GM23248 (cell line): ENCODE data around the gene APH1A. TPM values are rescaled to one million over a fixed set of nuclear protein-coding genes. Genes with fewer than 3 reads are reported as not detected.
"Not testable (repeated sequence)": the region's sequence is repeated elsewhere in the genome, so short reads cannot be mapped to it uniquely, and the experiment has no call there.

Experiments
- DNase-seq: peaks from one replicate; pipeline ENCODE4 v3.0.0-alpha.2; 2015
- H2AFZ ChIP-seq: fragments of 200-600 bp; sonication (generic); 2 replicates; pipeline ENCODE4 v1.6.1; 2016; ENCODE audit warnings: antibody characterized with exemption
- H3F3A ChIP-seq: fragments of 200-600 bp; sonication (generic); 2 replicates; pipeline ENCODE4 v1.6.1; 2016; ENCODE audit warnings: mild to moderate bottlenecking, antibody characterized with exemption, mixed run types; ENCODE audit not compliant: insufficient read depth
- H3K27ac ChIP-seq: fragments of 200-600 bp; sonication (generic); 2 replicates; pipeline ENCODE4 v1.5.1; 2016; ENCODE audit warnings: mild to moderate bottlenecking
- H3K27me3 ChIP-seq: fragments of 200-600 bp; sonication (generic); replicated peaks from 2 replicates; pipeline ENCODE4 v1.6.1; 2016; ENCODE audit warnings: mild to moderate bottlenecking; ENCODE audit not compliant: insufficient read depth
- H3K36me3 ChIP-seq: fragments of 200-600 bp; sonication (generic); 2 replicates; pipeline ENCODE4 v1.6.1; 2016; ENCODE audit warnings: low read depth, mild to moderate bottlenecking
- H3K4me1 ChIP-seq: fragments of 200-600 bp; sonication (generic); 2 replicates; pipeline ENCODE4 v1.6.1; 2016; ENCODE audit warnings: mild to moderate bottlenecking; ENCODE audit not compliant: insufficient read depth
- H3K4me2 ChIP-seq: fragments of 200-600 bp; sonication (generic); one replicate; pipeline ENCODE4 v1.6.1; 2016; ENCODE audit warnings: mild to moderate bottlenecking; ENCODE audit not compliant: unreplicated experiment
- H3K4me3 ChIP-seq: fragments of 200-600 bp; sonication (generic); 2 replicates; pipeline ENCODE4 v1.5.1; 2016; ENCODE audit warnings: mild to moderate bottlenecking
- H3K79me2 ChIP-seq: fragments of 200-600 bp; sonication (generic); 2 replicates; pipeline ENCODE4 v1.6.1; 2016; ENCODE audit warnings: mild to moderate bottlenecking; ENCODE audit not compliant: insufficient read depth
- H3K9ac ChIP-seq: fragments of 200-600 bp; sonication (generic); 2 replicates; pipeline ENCODE4 v1.6.1; 2016; ENCODE audit warnings: mild to moderate bottlenecking
- H3K9me2 ChIP-seq: fragments of 200-600 bp; sonication (generic); 2 replicates; pipeline ENCODE4 v1.6.1; 2016; ENCODE audit warnings: mixed run types, mild to moderate bottlenecking, moderate library complexity; ENCODE audit not compliant: insufficient read depth
- H3K9me3 ChIP-seq: fragments of 200-600 bp; sonication (generic); one replicate; pipeline ENCODE4 v1.6.1; 2017; ENCODE audit warnings: low read depth
- H4K20me1 ChIP-seq: fragments of 200-600 bp; sonication (generic); 2 replicates; pipeline ENCODE4 v1.6.0; 2016; ENCODE audit not compliant: insufficient read depth
- EZH2 ChIP-seq: fragments of 200-600 bp; sonication (generic); IDR thresholded peaks from 2 replicates; pipeline ENCODE4 v1.6.1; 2018; ENCODE audit warnings: antibody characterized with exemption, mild to moderate bottlenecking; ENCODE audit not compliant: insufficient read depth, poor library complexity, severe bottlenecking
- EZH2phosphoT487 ChIP-seq: fragments of 200-600 bp; sonication (generic); IDR thresholded peaks from 2 replicates; pipeline ENCODE4 v1.6.1; 2018; ENCODE audit warnings: antibody characterized with exemption, moderate library complexity, mild to moderate bottlenecking, low read depth; ENCODE audit not compliant: insufficient read depth
- WGBS, 2 experiments: methylation state at CpG; one replicate each; pipeline ENCODE4 v1.1.6; 2015 to 2017; ENCODE audit warnings: low lambda C conversion rate in 2 of 2, low coverage in 1 of 2; ENCODE audit errors: missing lambda C conversion rate in 2 of 2; 5-methylcytosine and 5-hydroxymethylcytosine counted together
- in situ Hi-C: fragments of 300-500 bp; cut with MboI; formaldehyde crosslinking; loops from 2 replicates; pipeline ENCODE4 v1.15.0; 2020
- polyA plus RNA-seq: library from polyadenylated mRNA; unstranded; fragments of >200 nt; fragmentation: Nextera tagmentation; extraction: Ambion mirVana; gene quantifications from 2 replicates; pipeline ENCODE4 v1.2.1, GENCODE V29; 2016
- total RNA-seq: library from RNA; depleted of rRNA; stranded (reverse); fragments of >200 nt; shearing (Covaris generic); gene quantifications from 2 replicates; pipeline ENCODE4 v1.2.3, GENCODE V29; 2014

APH1A gene
- total and polyA plus RNA-seq, 2 experiments from 2014 or later = 32.4 to 104 TPM

DNA sequence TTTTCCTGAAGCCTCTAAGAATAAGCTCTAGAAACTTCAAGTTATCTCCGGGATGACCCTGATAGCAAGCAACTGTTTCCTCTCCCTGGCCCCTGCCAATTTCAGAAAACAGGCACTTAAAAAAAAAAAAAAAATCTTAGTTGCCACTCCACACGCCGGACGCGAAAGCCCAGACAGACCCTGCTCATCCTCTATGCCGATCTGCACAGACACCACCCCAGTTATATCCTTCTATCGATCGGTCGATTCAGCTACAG, 34.6 kb downstream of the APH1A start:
- no peak for DNase-seq
- TF ChIP-seq EZH2 (no peak), EZH2phosphoT487 (no peak)
- peaks cover 57% of the 10 kb centered on the region for H3K79me2 ChIP-seq

GRCh38 chr1:150233359-150234308, 35.2 kb downstream of the APH1A start:
- in situ Hi-C loops = no loop called here
- no peak for TF ChIP-seq EZH2phosphoT487
- Histone ChIP-seq H3K4me3 (peak overlapping the region; percentile 93), H3K9ac (peak overlapping the region; percentile 95), H3K79me2 (peaks cover 62% of the 10 kb centered on the region), H4K20me1 (no peaks in the 10 kb centered on the region), H3K36me3 (no peaks in the 10 kb centered on the region), H3F3A (peaks cover 10% of the 10 kb centered on the region), H3K4me2 (peak overlapping the region; percentile 98), H3K9me3 (no peaks in the 10 kb centered on the region), H2AFZ (peak overlapping the region; percentile 79), H3K4me1 (peaks cover 6% of the 10 kb centered on the region; the same call in 1 of the 2 replicates), H3K9me2 (no peaks in the 10 kb centered on the region), H3K27me3 (no peaks in the 10 kb centered on the region), H3K27ac (peak overlapping the region; percentile 87)
- 4 to 6% methylated on average over 15 of the region's 15 CpGs for WGBS, 2 experiments
- DNase-seq = peak; percentile 62

More for the DNA sequence above, 34.6 kb downstream of the APH1A start:
- peak overlapping the region; percentile 98 for H3K4me2 ChIP-seq
- no peaks in the 10 kb centered on the region for H3K36me3 ChIP-seq
- peak overlapping the region; percentile 79 for H2AFZ ChIP-seq
- 1 to 2% methylated on average over 9 of the region's 9 CpGs for WGBS, 2 experiments
- peak overlapping the region; percentile 95 for H3K9ac ChIP-seq
- H3K27ac ChIP-seq = peak overlapping the region; percentile 87
- peaks cover 6% of the 10 kb centered on the region; the same call in 1 of the 2 replicates for H3K4me1 ChIP-seq
- H4K20me1 ChIP-seq = no peaks in the 10 kb centered on the region
- no peaks in the 10 kb centered on the region for H3K9me2 ChIP-seq
- in situ Hi-C loops = no loop called here
- H3K4me3 ChIP-seq = peak overlapping the region; percentile 93
- H3F3A ChIP-seq = peaks cover 10% of the 10 kb centered on the region
- no peaks in the 10 kb centered on the region for H3K27me3 ChIP-seq
- no peaks in the 10 kb centered on the region for H3K9me3 ChIP-seq

DNA sequence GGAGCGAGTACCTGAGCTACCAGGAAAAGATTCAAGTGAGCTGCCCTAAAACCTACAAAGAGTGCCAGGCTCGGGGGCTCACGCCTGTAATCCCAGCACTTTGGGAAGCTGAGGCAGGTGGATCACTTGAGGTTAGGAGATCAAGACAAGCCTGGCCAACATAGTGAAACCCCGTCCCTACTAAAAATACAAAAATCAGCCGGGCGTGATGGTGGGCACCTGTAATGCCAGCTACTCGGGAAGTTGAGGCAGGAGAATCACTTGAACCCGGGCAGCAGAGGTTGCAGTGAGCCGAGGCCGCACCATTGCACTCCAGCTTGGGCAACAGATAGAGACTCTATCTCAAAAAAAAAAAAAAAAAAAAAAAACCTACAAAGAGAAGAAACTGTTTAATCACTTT, 35.9 kb downstream of the APH1A start:
- in situ Hi-C loops, H3K27me3 ChIP-seq, H3K9me2 ChIP-seq, H3K4me1 ChIP-seq, H3K36me3 ChIP-seq, DNase-seq, H3K4me3 ChIP-seq, H4K20me1 ChIP-seq, H3K9me3 ChIP-seq, H3K4me2 ChIP-seq: not testable (repeated sequence)
- Histone ChIP-seq H3K79me2 (peaks cover 68% of the 10 kb centered on the region), H3K27ac (0 out of 2 replicates have a peak overlapping the region, but pooled peaks have one; percentile 87), H3F3A (peaks cover 10% of the 10 kb centered on the region), H2AFZ (peak overlapping the region; percentile 79), H3K9ac (peak overlapping the region; percentile 95; the same call in 1 of the 2 replicates)
- WGBS, 2 experiments = 90% methylated on average over 10 of the region's 10 CpGs

- H2AFZ ChIP-seq, H3K9me2 ChIP-seq, H3K4me1 ChIP-seq, H3K4me2 ChIP-seq, H3K27ac ChIP-seq, in situ Hi-C loops, H3K9me3 ChIP-seq, H4K20me1 ChIP-seq, H3K9ac ChIP-seq, H3K27me3 ChIP-seq, DNase-seq, H3F3A ChIP-seq, H3K4me3 ChIP-seq: not testable (repeated sequence)
- peaks cover 51% of the 10 kb centered on the region for H3K79me2 ChIP-seq
- H3K36me3 ChIP-seq = peaks cover 25% of the 10 kb centered on the region
- WGBS, 2 experiments = 97% methylated on average over 10 of the region's 10 CpGs
Measured at GRCh38 chr1:150228246-150228645, 40.6 kb downstream of the APH1A start.

- H3K4me2 ChIP-seq = no peak overlapping the region
- in situ Hi-C loops = no loop called here
Measured at GRCh38 chr1:150227228-150227627, 41.6 kb downstream of the APH1A start.

More at GRCh38 chr1:150227228-150227627, 41.6 kb downstream of the APH1A start:
- H3K4me1 ChIP-seq = no peaks in the 10 kb centered on the region
- peaks cover 25% of the 10 kb centered on the region for H3K36me3 ChIP-seq
- H3K9ac ChIP-seq = no peak overlapping the region
- no peaks in the 10 kb centered on the region for H3K27me3 ChIP-seq
- peaks cover 41% of the 10 kb centered on the region for H3K79me2 ChIP-seq
- H4K20me1 ChIP-seq = no peaks in the 10 kb centered on the region
- H3K9me2 ChIP-seq = no peaks in the 10 kb centered on the region
- no peak overlapping the region for H3K4me3 ChIP-seq
- no peak for TF ChIP-seq EZH2phosphoT487
- no peak for TF ChIP-seq EZH2
- no peak for DNase-seq
- H3F3A ChIP-seq = no peaks in the 10 kb centered on the region
- no peaks in the 10 kb centered on the region for H3K9me3 ChIP-seq
- H3K27ac ChIP-seq = no peak overlapping the region
- H2AFZ ChIP-seq = no peak overlapping the region
